Measurements from ENCODE around the gene OPRL1.
"Not testable (repeated sequence)": the region's sequence is repeated elsewhere in the genome, so short reads cannot be mapped to it uniquely, and the experiment has no call there.

The OPRL1 gene

DNA sequence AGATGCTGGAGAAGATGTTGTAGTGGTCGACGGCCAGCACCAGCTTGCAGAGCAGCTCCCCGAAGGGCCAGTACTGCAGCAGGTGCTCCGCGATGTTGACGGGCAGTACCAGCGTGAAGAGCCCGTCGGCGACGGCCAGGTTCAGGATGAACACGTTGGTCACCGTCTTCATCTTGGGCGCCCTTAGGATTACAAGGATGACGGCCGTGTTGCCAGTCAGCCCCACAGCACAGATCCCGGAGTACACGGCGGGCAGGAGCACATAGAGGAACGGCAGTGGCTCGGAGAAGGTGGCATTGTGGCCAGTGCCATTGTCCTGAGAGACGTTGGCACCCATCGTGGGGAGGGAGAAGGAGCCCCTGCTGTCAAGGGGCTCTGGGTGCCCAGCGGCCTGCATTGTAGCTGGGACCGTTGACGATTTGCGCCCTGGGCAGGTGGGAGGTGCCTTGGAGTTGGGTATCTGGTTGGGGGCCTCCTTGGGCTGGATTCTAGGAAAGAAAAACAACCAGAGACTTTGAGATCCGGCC lies 26.6 kb downstream of the OPRL1 start:
- no peak for DNase-seq

DNA sequence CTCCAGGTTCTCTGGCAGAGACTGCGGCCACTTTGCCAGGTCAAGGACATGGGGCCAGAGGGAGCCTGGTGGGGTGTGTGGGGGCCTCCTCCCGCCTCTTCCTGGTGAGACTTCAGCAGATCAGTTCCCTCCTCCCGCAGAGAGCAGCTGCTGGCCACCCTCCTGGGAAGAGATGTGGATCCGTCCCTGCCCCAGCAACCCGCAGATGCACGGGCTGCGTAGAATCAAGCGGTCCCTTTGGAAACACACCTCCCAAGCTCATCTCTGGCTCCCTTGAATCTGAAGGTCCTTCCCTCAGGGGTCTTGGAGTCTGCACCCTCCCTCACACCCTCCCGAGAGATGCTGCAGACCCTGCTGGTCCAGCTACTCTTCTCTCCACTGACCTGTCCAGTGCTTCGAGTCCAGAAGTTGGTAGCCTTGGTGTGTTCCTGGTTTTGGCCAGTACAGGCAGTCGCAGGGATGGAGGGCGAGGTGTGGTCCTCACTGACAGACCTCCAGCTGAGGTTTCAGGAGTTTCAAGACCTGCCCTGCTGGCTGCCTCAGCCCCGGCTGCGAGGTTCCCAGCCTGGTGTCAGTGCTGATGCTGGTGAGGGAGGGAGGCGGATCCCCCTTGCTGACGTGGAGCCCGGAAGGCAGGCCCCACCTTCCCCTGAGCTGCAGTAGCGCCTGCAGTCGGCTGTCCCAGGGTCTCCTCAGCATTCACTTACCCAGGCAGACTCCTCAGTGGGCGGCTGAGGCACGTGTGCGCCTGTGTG lies 27.3 kb downstream of the OPRL1 start, which contains the start of gene NPBWR2:
Gene NPBWR2 (minus strand): TSS at position 585 of the 755 bp plus-strand sequence. CDS start 734 bp downstream, outside the sequence.
- DNase-seq, result no peak

DNA sequence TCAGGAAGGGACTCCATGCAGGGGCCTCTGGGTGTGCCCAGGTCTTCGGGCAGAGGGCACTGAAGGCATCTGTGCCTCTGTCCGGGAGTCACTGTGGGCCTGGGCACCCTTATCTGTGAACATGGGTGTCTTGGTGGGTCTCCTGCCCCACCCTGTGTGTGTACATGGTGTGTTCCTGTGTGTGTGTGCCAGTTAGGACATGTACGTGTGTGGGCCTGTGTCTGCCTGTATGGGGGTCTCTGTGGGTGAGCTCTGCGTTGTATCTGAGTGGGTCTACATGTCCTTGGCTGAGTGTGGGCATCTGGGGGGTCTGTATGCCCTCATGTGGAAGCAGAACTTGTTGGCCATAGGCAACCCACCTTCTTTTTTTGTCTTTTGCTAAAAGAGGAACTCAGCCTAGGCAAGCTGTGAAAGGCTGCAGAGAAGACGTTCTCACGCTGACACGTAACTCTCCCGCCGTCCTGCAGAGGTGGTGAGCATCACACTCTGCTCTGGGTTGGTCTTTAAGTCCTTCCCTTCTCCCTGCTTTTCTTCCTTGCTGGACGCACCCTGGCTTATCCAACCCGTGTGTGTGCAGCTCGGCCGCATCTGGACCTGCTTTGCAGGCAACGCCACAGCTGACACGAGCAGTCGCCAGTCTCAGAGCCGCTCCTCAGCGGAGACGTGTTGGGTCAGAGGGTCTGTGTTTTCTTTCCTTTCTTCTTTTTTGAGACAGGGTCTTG lies 28.0 kb downstream of the OPRL1 start:
- DNase-seq, result no peak

DNA sequence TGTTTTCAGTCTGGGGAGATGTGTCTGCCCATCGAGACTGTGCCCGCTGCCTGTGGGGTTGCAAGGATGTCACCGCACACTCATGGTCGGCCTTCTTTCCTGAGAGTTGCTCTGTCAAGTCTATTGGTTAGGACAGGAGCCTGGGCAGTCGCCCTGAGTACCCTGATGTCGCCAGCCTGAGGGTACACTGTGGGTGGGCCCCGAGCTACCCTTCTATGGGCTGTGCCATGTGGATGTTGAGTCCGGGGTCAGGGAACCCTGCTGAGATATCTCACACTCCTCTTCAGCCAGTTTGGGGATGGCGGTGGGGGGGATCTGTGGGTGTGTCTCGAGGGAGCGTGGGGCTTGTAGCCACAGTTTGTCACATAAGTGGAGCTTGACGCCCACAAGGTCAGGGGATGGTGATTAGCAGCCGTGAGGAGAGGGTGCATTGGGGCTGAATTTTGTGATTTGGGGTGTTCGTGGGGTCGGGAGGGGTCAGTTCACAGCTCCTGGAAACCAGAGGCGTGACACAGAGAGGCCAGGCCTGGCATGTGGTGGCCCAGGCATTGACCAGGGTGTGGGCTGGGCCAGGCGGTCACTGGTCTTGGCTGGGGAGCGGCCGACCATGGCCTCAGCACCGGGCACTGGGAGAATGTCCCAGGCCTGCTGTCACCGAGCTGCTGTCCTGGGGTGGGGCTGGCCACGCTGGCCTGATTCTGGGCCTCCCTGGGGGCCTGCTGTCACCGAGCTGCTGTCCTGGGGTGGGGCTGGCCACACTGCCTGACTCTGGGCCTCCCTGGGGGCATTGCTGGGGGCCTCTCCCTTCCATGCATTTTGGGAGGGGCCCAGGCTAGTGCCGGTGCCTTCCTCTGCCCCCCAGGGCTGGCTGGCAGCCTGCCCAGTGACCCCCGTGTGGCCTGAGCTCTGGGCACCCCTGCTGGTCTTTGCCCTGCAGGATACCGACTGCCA lies 29.1 kb downstream of the OPRL1 start:
- DNase-seq, result no peak

DNA sequence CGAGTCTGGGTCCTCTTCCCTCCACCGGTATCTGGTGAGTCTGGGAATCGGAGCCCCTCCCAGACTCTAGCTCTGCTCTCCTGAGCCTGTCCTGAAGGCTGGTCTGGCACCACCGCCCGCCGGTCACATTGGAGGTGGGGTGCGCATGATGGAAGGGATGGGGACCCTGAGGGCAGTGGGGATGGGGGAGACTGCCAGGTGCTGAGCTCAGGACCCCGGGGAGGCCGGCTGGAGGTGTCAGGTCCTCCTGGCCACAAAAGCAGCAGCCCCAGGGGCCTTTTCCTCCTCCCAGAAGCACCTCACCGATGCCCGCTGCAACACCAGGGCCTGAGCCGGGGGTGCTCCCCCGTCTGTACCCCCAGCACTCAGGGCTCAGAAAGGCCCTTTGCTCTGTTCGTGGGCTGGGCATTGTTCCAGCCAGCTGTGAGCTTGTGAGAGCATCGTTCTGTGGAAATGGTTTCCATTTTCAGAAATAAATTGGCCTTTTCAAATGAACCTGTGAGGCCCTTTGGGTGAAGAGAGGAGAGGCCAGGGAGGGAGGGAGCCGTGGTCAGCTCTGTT lies 30.0 kb downstream of the OPRL1 start:
- DNase-seq, result no peak

DNA sequence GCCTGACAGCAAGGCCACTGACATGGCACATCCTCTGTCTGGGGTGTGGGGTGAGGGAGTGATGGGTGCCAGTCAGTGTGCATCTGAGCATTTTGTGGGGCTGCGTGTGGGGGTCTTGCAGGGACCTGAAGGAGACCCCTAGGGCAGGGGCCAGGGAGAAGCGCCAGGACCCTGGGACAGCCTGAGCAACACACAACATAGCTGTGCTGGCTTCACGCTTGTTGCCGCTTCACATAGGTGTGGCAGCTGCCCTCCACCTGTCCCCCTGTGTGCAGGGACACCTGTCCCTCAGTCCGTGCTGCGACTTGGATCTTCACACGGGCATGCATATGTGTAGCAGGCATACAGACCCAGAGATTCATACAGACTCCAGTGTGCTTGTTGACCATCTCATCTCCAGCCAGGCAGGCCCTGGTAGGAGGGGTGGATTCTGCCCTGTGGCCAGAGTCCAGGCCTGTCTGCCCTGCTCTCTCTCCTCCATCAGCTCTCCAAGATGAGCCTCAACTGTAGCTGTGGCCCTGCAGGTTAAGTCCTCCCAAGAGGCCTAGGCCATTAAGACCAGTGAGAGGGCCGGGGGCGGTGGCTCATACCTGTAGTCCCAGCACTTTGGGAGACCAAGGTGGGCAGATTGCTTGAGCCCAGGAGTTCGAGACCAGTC lies 30.7 kb downstream of the OPRL1 start:
- no peak for DNase-seq

DNA sequence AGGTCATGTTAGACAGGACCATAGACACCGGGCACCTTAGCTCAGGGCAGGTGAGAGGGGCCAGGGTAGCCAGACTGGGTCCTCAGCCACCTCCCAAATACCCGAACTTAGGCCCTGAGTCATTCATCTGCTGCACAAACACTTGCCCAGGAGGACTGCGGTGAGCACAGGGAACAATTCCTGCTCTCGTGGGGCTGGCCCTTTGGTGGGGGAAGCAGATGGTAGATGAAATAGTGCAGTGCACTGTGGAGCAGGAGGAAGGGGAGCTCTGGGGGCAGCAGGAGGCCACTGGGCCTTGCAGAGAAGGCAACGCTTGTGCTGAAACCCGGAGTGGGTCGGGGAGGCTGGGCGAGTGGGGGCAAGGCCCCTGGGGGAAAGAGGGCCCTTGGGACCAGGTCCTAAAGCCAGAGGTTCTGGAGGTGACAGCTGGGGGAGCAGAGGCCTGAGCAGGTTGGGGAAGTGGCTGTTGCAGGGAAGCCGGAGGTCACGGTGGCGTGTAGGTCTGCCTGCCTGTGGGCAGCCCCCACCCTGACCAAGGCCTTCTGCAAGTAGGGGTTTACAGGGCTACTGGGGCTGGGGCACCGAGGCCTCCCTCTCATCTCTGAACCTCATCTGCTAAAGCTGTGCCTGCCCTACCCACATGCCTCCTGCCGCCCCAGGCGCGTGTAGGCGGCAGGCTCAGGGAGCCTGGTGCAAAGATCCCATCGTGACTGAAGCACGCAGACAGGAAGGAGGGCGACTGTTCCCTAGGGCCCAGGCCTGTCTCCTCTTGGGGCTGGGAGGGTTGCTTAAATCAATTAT lies 32.2 kb downstream of the OPRL1 start:
- no peak for DNase-seq

DNA sequence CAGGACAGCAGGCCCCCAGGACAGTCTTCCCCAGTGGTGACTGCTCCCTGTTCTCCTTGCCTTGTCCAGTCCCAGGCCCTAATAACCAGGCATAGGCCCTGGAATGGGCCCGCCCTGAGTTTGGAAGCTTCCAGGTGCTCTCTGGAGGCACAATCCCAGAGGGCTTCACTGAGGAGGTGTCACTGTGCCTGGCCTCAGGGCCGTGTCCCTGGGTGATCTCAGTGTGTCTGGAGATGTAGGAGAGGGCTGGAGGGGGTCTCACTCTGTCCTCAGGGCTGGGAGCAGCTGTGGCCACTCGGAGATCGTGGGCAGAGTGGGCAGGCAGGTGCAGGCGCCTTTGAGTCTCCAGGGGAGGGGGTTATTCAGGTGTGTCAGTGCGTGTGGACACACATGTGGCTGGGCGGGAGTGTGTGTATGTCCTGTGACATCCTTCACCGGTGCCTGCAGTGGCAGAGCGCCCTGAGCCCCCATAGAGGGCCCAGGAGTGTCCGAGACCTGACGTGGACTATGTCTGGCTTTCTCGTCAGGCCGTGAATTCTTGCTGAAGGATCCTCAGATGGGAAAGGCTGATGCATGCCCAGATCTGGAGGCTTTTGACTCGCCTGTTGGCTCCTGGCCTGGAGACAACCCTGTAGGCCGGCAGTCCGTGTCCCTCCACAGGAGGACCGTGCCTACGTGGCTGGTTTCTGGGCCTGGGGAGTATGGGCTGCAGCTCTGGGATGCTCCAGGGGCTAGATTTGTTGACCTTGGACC lies 33.0 kb downstream of the OPRL1 start:
- no peak for DNase-seq

DNA sequence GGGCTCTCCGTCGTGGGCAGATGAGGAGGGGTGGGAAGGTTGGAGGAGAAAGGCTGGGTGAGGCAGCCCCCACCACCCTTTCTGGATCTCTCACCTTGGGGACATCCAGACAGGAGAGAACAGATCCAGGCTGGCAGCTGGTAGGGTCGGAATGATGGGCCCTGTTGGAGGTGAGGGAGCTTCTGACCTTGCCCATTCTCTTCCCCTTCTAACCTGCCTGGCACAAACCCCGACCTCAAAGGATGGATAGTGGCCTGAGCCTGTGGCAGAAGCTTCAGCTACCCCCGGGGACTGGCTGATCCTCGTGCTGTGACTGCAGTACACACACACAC lies 33.5 kb downstream of the OPRL1 start:
- no peak for DNase-seq

DNA sequence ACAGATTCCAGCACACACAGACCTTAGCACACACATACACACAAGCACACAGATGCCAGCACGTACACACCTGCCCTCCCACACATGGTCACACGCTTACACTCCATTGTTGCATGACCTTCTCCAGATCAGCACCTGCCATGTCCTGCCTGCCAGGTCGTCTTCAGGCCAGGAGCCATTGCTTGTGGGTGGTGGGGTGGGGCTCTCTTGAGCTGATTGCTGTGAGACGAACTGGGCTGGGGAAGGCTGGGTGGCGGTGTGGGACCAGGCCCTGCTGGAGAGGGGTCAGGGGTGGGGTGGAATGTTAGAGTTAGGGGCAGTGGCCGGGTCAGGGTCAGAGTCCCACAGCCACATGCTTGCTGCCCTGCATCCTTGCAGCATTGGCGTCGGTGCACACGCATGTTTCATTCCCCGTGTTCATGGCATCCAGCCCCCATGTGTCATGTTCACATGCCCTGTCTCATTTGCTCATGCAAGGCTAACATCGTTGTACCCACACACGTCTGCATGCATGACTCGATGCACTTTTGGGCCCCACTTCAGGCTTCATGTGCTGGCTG lies 34.0 kb downstream of the OPRL1 start:
- no peak for DNase-seq

DNA sequence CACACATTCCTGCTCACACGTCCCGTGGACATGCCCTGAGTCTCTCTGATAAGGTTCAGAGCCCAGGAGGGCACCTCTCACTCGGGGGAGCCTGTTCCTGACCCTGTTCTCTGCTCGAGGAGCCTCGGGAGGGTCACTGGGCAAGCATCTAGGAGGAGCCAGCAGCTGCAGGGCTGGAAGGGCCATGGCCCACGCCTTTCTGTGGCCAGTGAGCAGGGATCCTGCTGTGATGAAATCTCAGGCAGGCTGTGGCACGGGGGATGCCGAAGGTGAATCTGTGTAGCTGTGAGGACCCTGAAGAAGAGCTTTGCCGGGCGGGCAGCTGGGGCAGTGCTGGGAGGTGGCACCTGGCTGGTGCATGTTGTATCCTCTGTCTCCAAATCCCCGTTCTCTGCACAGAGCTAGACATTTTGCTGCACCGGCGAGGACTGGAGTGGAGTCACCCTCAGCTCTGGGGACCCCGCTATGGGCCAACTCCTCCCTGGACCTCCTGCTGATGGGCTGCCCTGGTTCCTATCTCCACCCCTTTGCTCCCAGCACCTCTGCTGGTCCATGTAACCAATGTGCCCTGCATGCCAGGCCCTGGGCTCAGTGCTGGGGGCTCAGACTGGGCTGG lies 34.6 kb downstream of the OPRL1 start:
- no peak for DNase-seq

DNA sequence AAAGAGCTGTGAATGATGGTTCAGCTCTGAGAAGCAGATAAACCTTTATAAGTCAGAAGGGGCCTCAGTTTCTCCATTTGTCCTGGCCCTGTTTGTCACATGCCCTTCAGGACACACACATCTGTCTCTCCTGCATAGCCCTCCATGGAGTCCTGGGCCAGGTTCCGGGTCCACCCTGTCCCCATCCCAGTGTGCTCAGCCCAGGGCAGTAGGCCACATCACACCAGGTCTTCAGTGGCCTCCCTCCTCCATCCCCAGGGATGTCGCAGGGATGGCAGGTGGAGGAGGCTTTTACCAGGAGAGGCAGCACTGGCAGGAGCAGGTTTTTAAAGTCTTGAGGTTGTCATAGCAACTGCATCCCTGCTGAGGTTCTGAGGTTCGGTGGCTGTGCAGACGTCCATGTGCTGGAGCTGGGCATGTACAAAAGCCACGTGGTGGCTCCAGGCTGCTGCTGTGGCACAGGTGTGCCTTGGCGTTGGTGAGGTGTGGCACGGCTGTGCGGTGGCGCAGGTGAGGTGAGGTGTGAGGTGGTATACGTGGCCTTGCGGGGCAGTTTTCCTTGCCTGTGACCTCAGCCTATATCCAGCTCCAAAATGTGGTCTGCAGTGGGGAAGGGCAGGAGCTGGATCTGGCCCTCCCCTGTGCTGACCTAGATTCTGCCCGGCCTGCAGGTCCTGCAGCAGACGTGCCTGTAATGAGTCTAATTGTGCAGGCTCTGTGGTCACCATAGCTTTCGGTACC lies 35.5 kb downstream of the OPRL1 start:
- no peak for DNase-seq

DNA sequence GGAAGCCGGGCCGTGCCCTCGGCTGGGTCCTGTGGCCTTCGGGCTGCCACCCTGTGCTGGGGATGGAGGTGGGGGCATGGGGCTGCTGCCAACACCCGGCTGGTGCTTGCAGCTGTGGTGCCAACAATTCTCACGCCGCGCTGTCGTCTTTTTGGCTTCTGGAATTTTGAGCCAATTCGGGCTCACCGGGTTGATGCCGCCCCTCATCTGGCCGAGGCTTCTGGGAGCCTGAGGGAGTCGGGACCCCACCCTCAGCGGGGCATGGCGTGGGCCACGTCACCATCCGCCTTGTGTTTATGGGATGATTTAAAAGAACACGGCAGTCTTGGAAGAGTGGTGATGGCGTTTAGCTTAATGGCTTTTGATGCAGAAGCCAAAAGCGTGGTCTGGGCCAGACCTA lies 36.1 kb downstream of the OPRL1 start:
- DNase-seq, result no peak

DNA sequence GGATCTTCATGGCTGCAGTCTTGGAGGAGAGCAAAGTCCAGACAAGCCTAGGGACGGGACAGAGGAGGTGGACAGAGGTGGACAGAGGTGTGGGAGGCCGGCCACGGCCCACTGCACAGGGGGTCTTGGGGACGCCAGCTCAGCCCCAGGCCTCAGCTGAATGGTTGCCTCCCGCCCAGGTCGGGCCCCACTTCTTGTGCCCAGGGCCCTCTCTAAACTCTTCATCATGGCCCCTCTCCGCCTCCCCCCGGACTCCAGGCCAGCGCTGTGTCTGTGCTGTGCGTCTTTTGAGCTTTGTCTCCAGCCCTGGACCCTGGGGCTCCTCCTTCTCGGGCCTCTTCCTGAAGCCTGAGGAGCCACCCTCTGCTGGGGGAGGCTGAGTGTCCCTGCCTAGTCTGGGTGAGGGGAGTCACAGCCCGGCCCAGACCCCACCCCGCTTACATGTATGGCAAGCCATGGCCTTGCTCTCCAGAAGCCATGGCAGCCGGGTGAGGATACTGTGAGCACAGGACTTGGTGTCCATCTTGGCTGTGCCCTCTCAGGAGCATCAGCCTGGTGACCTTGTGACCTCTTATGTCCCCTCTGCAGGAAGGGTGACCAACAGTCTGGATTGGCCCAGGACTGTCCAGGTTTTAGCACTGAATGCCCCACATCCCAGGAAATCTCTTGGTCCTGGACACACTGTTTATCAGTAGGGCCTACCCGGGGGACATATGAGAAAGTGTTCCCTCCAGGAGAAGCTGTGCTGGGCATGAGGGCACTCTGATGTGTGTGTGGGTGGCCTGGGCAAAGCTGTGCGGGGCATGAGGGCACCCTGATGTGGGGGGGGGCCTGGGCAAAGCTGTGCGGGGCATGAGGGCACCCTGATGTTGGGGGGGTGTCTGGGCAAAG lies 36.9 kb downstream of the OPRL1 start:
- DNase-seq, result no peak

DNA sequence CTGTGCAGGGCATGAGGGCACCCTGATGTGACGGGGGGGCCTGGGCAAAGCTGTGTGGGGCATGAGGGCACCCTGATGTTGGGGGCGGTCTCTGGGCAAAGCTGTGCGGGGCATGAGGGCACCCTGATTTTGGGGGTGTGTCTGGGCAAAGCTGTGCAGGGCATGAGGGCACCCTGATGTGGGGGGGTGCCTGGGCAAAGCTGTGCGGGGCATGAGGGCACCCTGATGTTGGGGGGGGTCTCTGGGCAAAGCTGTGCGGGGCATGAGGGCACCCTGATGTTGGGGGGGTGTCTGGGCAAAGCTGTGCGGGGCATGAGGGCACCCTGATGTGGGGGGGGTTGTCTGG lies 37.5 kb downstream of the OPRL1 start:
- DNase-seq, result not testable (repeated sequence)

DNA sequence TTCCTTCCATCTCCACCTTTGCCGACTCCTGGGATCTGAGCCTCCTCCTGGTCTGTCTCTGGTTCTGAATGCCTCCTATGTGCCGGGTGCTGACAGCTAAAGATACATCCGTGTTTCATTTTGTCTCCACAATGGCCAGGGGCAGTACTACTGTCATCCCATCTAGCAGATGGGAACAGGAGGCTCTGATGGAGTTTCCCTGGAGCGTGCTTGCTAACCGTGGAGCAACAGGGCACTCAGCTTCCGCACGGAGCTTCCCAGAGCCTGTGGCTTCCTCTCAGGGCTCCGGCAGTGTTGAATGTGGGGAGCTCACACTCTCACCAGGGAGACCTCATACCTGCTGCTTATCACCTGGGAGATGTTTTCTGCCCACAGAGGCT lies 39.4 kb downstream of the OPRL1 start:
- DNase-seq, result no peak

DNA sequence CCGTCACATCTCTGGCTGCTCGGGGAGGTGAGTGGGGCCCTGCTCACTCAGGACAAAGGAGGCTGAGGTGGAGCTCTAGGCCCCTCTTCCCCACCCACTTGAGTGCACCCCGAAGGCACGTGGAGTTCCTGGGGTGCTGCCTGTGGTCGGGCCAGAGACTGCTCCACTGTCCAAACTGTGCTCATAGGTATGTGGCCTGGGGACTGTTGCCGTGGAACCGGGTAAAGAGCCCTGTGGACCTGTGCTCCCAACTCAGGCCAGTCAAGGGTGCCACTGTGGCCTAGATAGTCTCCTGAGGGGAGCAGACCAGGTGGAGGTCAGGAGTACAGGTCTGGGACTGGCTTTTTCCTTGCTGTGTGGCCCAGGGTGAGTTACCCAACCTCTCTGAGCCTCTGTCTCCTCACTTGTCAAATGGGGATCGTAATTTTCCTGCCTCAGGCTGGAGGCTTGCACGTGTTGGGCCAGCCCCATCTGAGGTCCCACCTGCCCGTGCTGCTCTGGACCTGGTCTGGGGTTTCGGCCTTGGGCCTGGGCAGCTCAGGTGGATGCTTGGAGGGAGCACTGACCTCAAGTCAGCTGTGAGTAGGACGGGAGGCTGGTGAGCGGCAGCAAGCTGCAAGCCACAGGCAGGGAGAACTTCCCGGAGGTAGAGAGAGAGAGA lies 39.9 kb downstream of the OPRL1 start:
- no peak for DNase-seq

DNA sequence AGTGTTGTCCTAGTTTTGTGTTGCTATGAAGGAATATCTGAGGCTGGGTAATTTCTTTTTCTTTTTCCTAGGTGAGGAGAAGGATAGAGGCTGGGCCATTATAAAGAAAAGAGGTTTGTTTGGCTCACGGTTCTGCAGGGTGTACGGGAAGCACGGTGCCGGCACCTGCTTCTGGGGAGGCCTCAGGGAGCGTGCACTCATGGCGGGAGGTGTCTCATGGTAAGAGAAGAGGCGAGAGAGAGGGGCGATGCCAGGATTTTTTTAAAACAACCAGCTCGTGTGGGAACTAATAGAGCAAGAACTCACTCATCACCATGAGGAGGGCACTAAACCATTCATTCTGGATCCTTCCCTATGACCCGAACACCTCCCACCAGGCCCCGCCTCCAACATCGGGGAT lies 41.7 kb downstream of the OPRL1 start:
- DNase-seq, result no peak

Measured in stimulated activated CD4-positive, alpha-beta T cell treated with anti-CD3 and anti-CD28 coated beads, Interleukin-1b, Interleukin-23, amount 100 ng/mL, for 48 hours (primary cell).